Activated T-helper 2 cell treated with anti-CD3 and anti-CD28 coated beads, Interferon-gamma antibody, Interleukin-2, Interleukin-4, amounts not matched to agents 10 μg/mL and 5 μg/mL and 100 μg/mL, durations not matched to agents 14 hours and 24 hours and 36 hours (primary cell): ENCODE data around the gene RNLS. TPM values are rescaled to one million over a fixed set of nuclear protein-coding genes. Genes with fewer than 3 reads are reported as not detected.
A peak's percentile ranks its signal among the peaks of the same experiment; 100 is the strongest.

ENCODE experiments used
- DNase-seq: peaks from one replicate; pipeline ENCODE4 v3.0.0; 2021; ENCODE audit warnings: low spot score
- H3K27ac Mint-ChIP-seq: one replicate; pipeline ENCODE4 v1.8.0; 2021; ENCODE audit warnings: mixed read lengths
- H3K27me3 Mint-ChIP-seq: one replicate; pipeline ENCODE4 v1.8.0; 2021; ENCODE audit warnings: low read depth, mixed read lengths
- H3K36me3 Mint-ChIP-seq: one replicate; pipeline ENCODE4 v1.8.0; 2021; ENCODE audit warnings: low read depth, mixed read lengths
- H3K4me1 Mint-ChIP-seq: one replicate; pipeline ENCODE4 v1.8.0; 2021; ENCODE audit warnings: low read depth, mixed read lengths
- H3K4me3 Mint-ChIP-seq: one replicate; pipeline ENCODE4 v1.8.0; 2021; ENCODE audit warnings: low read depth, mild to moderate bottlenecking, moderate library complexity, mixed read lengths
- H3K9me3 Mint-ChIP-seq: one replicate; pipeline ENCODE4 v1.8.0; 2021; ENCODE audit warnings: mixed read lengths
- intact Hi-C: fragments of 100-400 bp; cut with micrococcal nuclease; formaldehyde crosslinking; loops from one replicate; pipeline ENCODE4 v1.15.1; 2023
- total RNA-seq: library from RNA; stranded (reverse); gene quantifications from 2 replicates; pipeline ENCODE4 v1.2.3, GENCODE V29; 2022

The RNLS gene
- total RNA-seq, result 1.6 and 2.4 TPM in 2 replicates

GRCh38 chr10:88582806-88583583, at the start of gene RNLS:
TSS of gene RNLS (minus strand) at chr10:88583318.
- H3K4me3 Mint-ChIP-seq, result peak within 1 kb of the TSS; percentile 82
- H3K27me3 Mint-ChIP-seq, result peaks cover 22% of the 10 kb centered on the region
- intact Hi-C loops, result no loop called here
- peak within 1 kb of the TSS; percentile 78 for H3K27ac Mint-ChIP-seq
- H3K9me3 Mint-ChIP-seq, result no peaks in the 10 kb centered on the region
- DNase-seq, result peak; percentile 54
- H3K36me3 Mint-ChIP-seq, result no peaks in the 10 kb centered on the region
- peaks cover 11% of the 10 kb centered on the region for H3K4me1 Mint-ChIP-seq

- no peaks in the 10 kb centered on the region for H3K4me1 Mint-ChIP-seq
- no peak overlapping the region for H3K4me3 Mint-ChIP-seq
- no peak overlapping the region for H3K27ac Mint-ChIP-seq
- peaks cover 7% of the 10 kb centered on the region for H3K27me3 Mint-ChIP-seq
- DNase-seq, result no peak
- H3K36me3 Mint-ChIP-seq, result no peaks in the 10 kb centered on the region
- H3K9me3 Mint-ChIP-seq, result no peaks in the 10 kb centered on the region
- intact Hi-C loops, result no loop called here
Observed at GRCh38 chr10:88624840-88625239, 41.7 kb upstream of the RNLS start.

GRCh38 chr10:88623835-88624234, 40.7 kb upstream of the RNLS start:
- H3K36me3 Mint-ChIP-seq, result no peaks in the 10 kb centered on the region
- peaks cover 8% of the 10 kb centered on the region for H3K27me3 Mint-ChIP-seq
- no peaks in the 10 kb centered on the region for H3K4me1 Mint-ChIP-seq
- no peak overlapping the region for H3K27ac Mint-ChIP-seq
- intact Hi-C loops, result no loop called here
- no peaks in the 10 kb centered on the region for H3K9me3 Mint-ChIP-seq
- no peak for DNase-seq
- no peak overlapping the region for H3K4me3 Mint-ChIP-seq

- no peak for DNase-seq
- no peaks in the 10 kb centered on the region for H3K36me3 Mint-ChIP-seq
- H3K4me1 Mint-ChIP-seq, result no peaks in the 10 kb centered on the region
- no peak overlapping the region for H3K4me3 Mint-ChIP-seq
- no peak overlapping the region for H3K27ac Mint-ChIP-seq
- no peaks in the 10 kb centered on the region for H3K9me3 Mint-ChIP-seq
- H3K27me3 Mint-ChIP-seq, result peaks cover 8% of the 10 kb centered on the region
- intact Hi-C loops, result no loop called here
Observed at GRCh38 chr10:88620441-88620840, 37.3 kb upstream of the RNLS start.

- Mint-ChIP-seq H3K4me1 (no peaks in the 10 kb centered on the region), H3K4me3 (no peak overlapping the region), H3K27ac (no peak overlapping the region), H3K36me3 (no peaks in the 10 kb centered on the region), H3K27me3 (peaks cover 8% of the 10 kb centered on the region), H3K9me3 (no peaks in the 10 kb centered on the region)
- intact Hi-C loops, result no loop called here
- DNase-seq, result no peak
Observed at GRCh38 chr10:88618496-88618895, 35.4 kb upstream of the RNLS start.

- Mint-ChIP-seq H3K27me3 (peaks cover 8% of the 10 kb centered on the region), H3K4me3 (no peak overlapping the region), H3K9me3 (no peaks in the 10 kb centered on the region), H3K4me1 (no peaks in the 10 kb centered on the region), H3K27ac (no peak overlapping the region), H3K36me3 (no peaks in the 10 kb centered on the region)
- intact Hi-C loops, result no loop called here
- no peak for DNase-seq
Observed at GRCh38 chr10:88617772-88618300, 34.7 kb upstream of the RNLS start.

GRCh38 chr10:88616250-88616977, 33.3 kb upstream of the RNLS start:
- H3K4me1 Mint-ChIP-seq, result no peaks in the 10 kb centered on the region
- intact Hi-C loops, result no loop called here
- H3K36me3 Mint-ChIP-seq, result no peaks in the 10 kb centered on the region
- H3K9me3 Mint-ChIP-seq, result no peaks in the 10 kb centered on the region
- H3K4me3 Mint-ChIP-seq, result no peak overlapping the region
- H3K27ac Mint-ChIP-seq, result no peak overlapping the region
- DNase-seq, result no peak
- H3K27me3 Mint-ChIP-seq, result peaks cover 14% of the 10 kb centered on the region

GRCh38 chr10:88608780-88609179, 25.7 kb upstream of the RNLS start:
- Mint-ChIP-seq H3K9me3 (no peaks in the 10 kb centered on the region), H3K36me3 (no peaks in the 10 kb centered on the region)
- intact Hi-C loops, result no loop called here

GRCh38 chr10:88608052-88608732, 25.1 kb upstream of the RNLS start:
- no peak for DNase-seq
- H3K27ac Mint-ChIP-seq, result no peak overlapping the region
- H3K27me3 Mint-ChIP-seq, result peaks cover 33% of the 10 kb centered on the region
- H3K4me1 Mint-ChIP-seq, result no peaks in the 10 kb centered on the region
- no peak overlapping the region for H3K4me3 Mint-ChIP-seq
- intact Hi-C loops, result no loop called here
- no peaks in the 10 kb centered on the region for H3K36me3 Mint-ChIP-seq
- H3K9me3 Mint-ChIP-seq, result no peaks in the 10 kb centered on the region

More at GRCh38 chr10:88608780-88609179, 25.7 kb upstream of the RNLS start:
- H3K4me3 Mint-ChIP-seq, result no peak overlapping the region
- peaks cover 33% of the 10 kb centered on the region for H3K27me3 Mint-ChIP-seq
- DNase-seq, result no peak
- no peak overlapping the region for H3K27ac Mint-ChIP-seq
- H3K4me1 Mint-ChIP-seq, result no peaks in the 10 kb centered on the region

GRCh38 chr10:88598055-88598454, 14.9 kb upstream of the RNLS start:
- DNase-seq, result no peak
- Mint-ChIP-seq H3K36me3 (no peaks in the 10 kb centered on the region), H3K27ac (no peak overlapping the region), H3K4me1 (peaks cover 6% of the 10 kb centered on the region), H3K4me3 (no peak overlapping the region), H3K27me3 (peaks cover 9% of the 10 kb centered on the region), H3K9me3 (peaks cover 6% of the 10 kb centered on the region)
- intact Hi-C loops, result no loop called here

- Mint-ChIP-seq H3K9me3 (no peaks in the 10 kb centered on the region), H3K4me3 (no peak overlapping the region), H3K36me3 (no peaks in the 10 kb centered on the region), H3K27ac (no peak overlapping the region), H3K4me1 (peaks cover 6% of the 10 kb centered on the region), H3K27me3 (peaks cover 18% of the 10 kb centered on the region)
- intact Hi-C loops, result no loop called here
- DNase-seq, result no peak
Observed at GRCh38 chr10:88594482-88594881, 11.4 kb upstream of the RNLS start.

GRCh38 chr10:88592906-88593305, 9.8 kb upstream of the RNLS start:
- intact Hi-C loops, result no loop called here
- Mint-ChIP-seq H3K9me3 (no peaks in the 10 kb centered on the region), H3K36me3 (no peaks in the 10 kb centered on the region), H3K4me1 (peaks cover 1% of the 10 kb centered on the region), H3K27me3 (peaks cover 14% of the 10 kb centered on the region), H3K27ac (no peak overlapping the region), H3K4me3 (no peak overlapping the region)
- DNase-seq, result no peak

- no peak for DNase-seq
- no peaks in the 10 kb centered on the region for H3K9me3 Mint-ChIP-seq
- no peaks in the 10 kb centered on the region for H3K36me3 Mint-ChIP-seq
- no peak overlapping the region for H3K4me3 Mint-ChIP-seq
- H3K4me1 Mint-ChIP-seq, result no peaks in the 10 kb centered on the region
- H3K27ac Mint-ChIP-seq, result no peak overlapping the region
- peaks cover 16% of the 10 kb centered on the region for H3K27me3 Mint-ChIP-seq
- intact Hi-C loops, result no loop called here
Observed at GRCh38 chr10:88592381-88592780, 9.3 kb upstream of the RNLS start.
